OCI-LY3 (cell line): ENCODE data around the gene CWC27.

Experiments
- CTCF ChIP-seq: fragments of 200-600, 300-600 bp; sonication (generic); IDR thresholded peaks from 2 replicates; pipeline ENCODE4 v1.5.1; 2014; ENCODE audit warnings: antibody characterized with exemption, low read length, low read depth
- EZH2phosphoT487 ChIP-seq: fragments of 200-600 bp; shearing (Covaris generic); IDR thresholded peaks from 2 replicates; pipeline ENCODE4 v1.6.1; 2018; ENCODE audit warnings: antibody characterized with exemption, mixed run types, low read depth

- TF ChIP-seq CTCF = no peak
- no peak for TF ChIP-seq EZH2phosphoT487
Measured at GRCh38 chr5:64918083-64918482, 149.4 kb downstream of the CWC27 start.
